ENCODE results near the gene SRRM5. TPM values are rescaled to one million over a fixed set of nuclear protein-coding genes. Genes with fewer than 3 reads are reported as not detected.

Gene SRRM5
- total and polyA plus RNA-seq, 2 of the 4 experiments (the other 2 are of a cell fraction), result 0.10 TPM; not detected in 1

DNA sequence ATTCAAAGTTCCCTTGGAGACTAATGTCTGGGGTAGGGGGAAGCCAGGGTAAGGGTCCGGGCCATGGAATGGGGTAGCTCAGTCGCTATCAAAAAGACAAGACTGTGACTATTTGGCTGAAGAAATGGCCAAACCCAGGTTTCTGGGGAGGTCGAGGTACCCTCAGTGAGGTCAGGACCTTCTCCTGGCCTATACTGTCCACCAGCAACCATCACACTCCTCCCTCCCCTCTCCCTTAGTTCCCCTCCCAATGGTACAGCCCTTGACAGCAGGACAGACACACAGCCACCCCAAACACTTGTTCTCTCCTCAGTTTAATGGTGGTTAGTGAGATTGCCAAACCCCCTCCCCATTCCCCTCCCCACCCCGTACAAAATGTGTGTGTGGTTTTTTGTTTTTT is 10.2 kb downstream of the SRRM5 start:
- DNase-seq (no peak), ATAC-seq (ENCODE audit: low read depth) (no peak)
- Histone ChIP-seq H2BK120ac (ENCODE audit: low read depth, low read length) (no peak overlapping the region), H3K9ac (ENCODE audit: low read depth, low read length) (no peak overlapping the region), H3K9me1 (ENCODE audit: insufficient read depth, low read length) (peaks cover 7% of the 10 kb centered on the region), H2BK5ac (ENCODE audit: low read depth, low read length, poor library complexity, severe bottlenecking) (no peak overlapping the region), H3K27ac (ENCODE audit: insufficient read depth, low read length) (no peak overlapping the region), H2AK9ac (replicated peaks; ENCODE audit: low read depth, low read length, poor library complexity) (no peak overlapping the region), H2BK20ac (ENCODE audit: low read depth, low read length) (no peak overlapping the region), H2BK15ac (ENCODE audit: low read depth, low read length) (no peak overlapping the region), H4K20me1 (ENCODE audit: insufficient read depth, low read length) (no peaks in the 10 kb centered on the region), H3K18ac (ENCODE audit: low read depth, low read length) (no peak overlapping the region), H3K23ac (ENCODE audit: low read depth, low read length) (0 out of 2 replicates have a peak overlapping the region, but pooled peaks have one; percentile 11), H2AK5ac (ENCODE audit: low read depth, low read length) (no peak overlapping the region), H3K56ac (ENCODE audit: extremely low read depth, insufficient read depth, low read length) (no peak overlapping the region), H3K4me3 (ENCODE audit: insufficient read depth, low read depth, low read length) (no peak overlapping the region), H4K5ac (ENCODE audit: low read depth, low read length) (no peak overlapping the region), H3K79me1 (ENCODE audit: low read depth in 1 of 2, low read length in 2 of 2) (peaks cover 20 to 34% of the 10 kb centered on the region in 2 experiments), H3K27me3 (ENCODE audit: control insufficient read depth, insufficient read depth, low read length) (no peaks in the 10 kb centered on the region), H3K4ac (ENCODE audit: low read depth, low read length) (no peak overlapping the region), H3K36me3 (ENCODE audit: control insufficient read depth, insufficient read depth, low read length) (no peaks in the 10 kb centered on the region), H4K8ac (ENCODE audit: low read depth in 2 of 2, low read length in 2 of 2) (no peak overlapping the region), H3K4me2 (ENCODE audit: low read depth, low read length) (no peak overlapping the region), H2AFZ (replicated peaks; ENCODE audit: low read length, poor library complexity) (no peak overlapping the region), H3K4me1 (ENCODE audit: control insufficient read depth, insufficient read depth, low read length) (peaks cover 6% of the 10 kb centered on the region), H3K14ac (replicated peaks; ENCODE audit: low read depth, low read length) (no peak overlapping the region), H3K9me3 (ENCODE audit: control insufficient read depth, insufficient read depth, low read length) (no peaks in the 10 kb centered on the region), H4K91ac (ENCODE audit: insufficient read depth, low read depth, low read length) (no peak overlapping the region)
- no CpG with 5 or more reads among the region's 4 CpGs for WGBS, 2 experiments (ENCODE audit: extremely low coverage in 2 of 2, insufficient read length in 1 of 2)
- intact Hi-C loops (cut with micrococcal nuclease) (no loop called here), dilution Hi-C loops (cut with HindIII; ENCODE audit: low sequenced_read_pairs, unreplicated experiment) (no loop called here), in situ Hi-C loops (cut with MboI; ENCODE audit: low sequenced_read_pairs) (no loop called here)
- CTCF ChIA-PET, result no interaction called here
- POLR2A ChIA-PET (ENCODE audit: unreplicated experiment), result no interaction called here
- TF ChIP-seq SMC3 (IDR thresholded peaks at IDR 0.05; ENCODE audit: low read depth, low read length) (no peak), NFE2L2 (IDR thresholded peaks at IDR 0.05; ENCODE audit: low read depth, low read length) (no peak), FOS (IDR thresholded peaks at IDR 0.05; ENCODE audit: low read depth, low read length) (no peak), POLR2A (IDR thresholded peaks at IDR 0.05; ENCODE audit: low read depth, low read length) (no peak), RAD21 (IDR thresholded peaks at IDR 0.05; ENCODE audit: low read length) (no peak), BHLHE40 (IDR thresholded peaks at IDR 0.05; ENCODE audit: low read depth, low read length) (no peak), MAFK (IDR thresholded peaks at IDR 0.05; ENCODE audit: low read depth, low read length) (no peak), RCOR1 (IDR thresholded peaks at IDR 0.05; ENCODE audit: insufficient replicate concordance, low read length) (no peak), CEBPB (IDR thresholded peaks at IDR 0.05; ENCODE audit: low read depth, low read length) (no peak), MXI1 (IDR thresholded peaks at IDR 0.05; ENCODE audit: borderline replicate concordance, low read depth, low read length) (no peak), CHD1 (IDR thresholded peaks at IDR 0.05; ENCODE audit: low read depth, low read length) (no peak), RFX5 (IDR thresholded peaks at IDR 0.05; ENCODE audit: low read depth, low read length) (no peak), MAZ (IDR thresholded peaks at IDR 0.05; ENCODE audit: borderline replicate concordance, low read depth, low read length) (no peak)
- TF ChIP-seq, protein P1, sequence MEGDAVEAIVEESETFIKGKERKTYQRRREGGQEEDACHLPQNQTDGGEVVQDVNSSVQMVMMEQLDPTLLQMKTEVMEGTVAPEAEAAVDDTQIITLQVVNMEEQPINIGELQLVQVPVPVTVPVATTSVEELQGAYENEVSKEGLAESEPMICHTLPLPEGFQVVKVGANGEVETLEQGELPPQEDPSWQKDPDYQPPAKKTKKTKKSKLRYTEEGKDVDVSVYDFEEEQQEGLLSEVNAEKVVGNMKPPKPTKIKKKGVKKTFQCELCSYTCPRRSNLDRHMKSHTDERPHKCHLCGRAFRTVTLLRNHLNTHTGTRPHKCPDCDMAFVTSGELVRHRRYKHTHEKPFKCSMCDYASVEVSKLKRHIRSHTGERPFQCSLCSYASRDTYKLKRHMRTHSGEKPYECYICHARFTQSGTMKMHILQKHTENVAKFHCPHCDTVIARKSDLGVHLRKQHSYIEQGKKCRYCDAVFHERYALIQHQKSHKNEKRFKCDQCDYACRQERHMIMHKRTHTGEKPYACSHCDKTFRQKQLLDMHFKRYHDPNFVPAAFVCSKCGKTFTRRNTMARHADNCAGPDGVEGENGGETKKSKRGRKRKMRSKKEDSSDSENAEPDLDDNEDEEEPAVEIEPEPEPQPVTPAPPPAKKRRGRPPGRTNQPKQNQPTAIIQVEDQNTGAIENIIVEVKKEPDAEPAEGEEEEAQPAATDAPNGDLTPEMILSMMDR (conservative IDR thresholded peaks at IDR 0.05; ENCODE audit: low read depth, low read length), result no peak
- TF ChIP-seq, protein P2, sequence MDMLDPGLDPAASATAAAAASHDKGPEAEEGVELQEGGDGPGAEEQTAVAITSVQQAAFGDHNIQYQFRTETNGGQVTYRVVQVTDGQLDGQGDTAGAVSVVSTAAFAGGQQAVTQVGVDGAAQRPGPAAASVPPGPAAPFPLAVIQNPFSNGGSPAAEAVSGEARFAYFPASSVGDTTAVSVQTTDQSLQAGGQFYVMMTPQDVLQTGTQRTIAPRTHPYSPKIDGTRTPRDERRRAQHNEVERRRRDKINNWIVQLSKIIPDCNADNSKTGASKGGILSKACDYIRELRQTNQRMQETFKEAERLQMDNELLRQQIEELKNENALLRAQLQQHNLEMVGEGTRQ (IDR thresholded peaks at IDR 0.05; ENCODE audit: low read depth, low read length), result no peak
- TF ChIP-seq, protein P3, sequence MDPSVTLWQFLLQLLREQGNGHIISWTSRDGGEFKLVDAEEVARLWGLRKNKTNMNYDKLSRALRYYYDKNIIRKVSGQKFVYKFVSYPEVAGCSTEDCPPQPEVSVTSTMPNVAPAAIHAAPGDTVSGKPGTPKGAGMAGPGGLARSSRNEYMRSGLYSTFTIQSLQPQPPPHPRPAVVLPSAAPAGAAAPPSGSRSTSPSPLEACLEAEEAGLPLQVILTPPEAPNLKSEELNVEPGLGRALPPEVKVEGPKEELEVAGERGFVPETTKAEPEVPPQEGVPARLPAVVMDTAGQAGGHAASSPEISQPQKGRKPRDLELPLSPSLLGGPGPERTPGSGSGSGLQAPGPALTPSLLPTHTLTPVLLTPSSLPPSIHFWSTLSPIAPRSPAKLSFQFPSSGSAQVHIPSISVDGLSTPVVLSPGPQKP (IDR thresholded peaks at IDR 0.05; ENCODE audit: borderline replicate concordance, low read depth, low read length), result no peak
- no TSS peak for BruUV-seq (replicated peaks)
